Stimulated activated CD8-positive, alpha-beta memory T cell treated with anti-CD3 and anti-CD28 coated beads, Interleukin-4, amount 100 ng/mL, for 48 hours (primary cell): ENCODE data around the gene TFAP2E.

Source experiments
- DNase-seq: peaks from one replicate; pipeline ENCODE4 v3.0.0-alpha.2; 2020

The TFAP2E gene

DNA sequence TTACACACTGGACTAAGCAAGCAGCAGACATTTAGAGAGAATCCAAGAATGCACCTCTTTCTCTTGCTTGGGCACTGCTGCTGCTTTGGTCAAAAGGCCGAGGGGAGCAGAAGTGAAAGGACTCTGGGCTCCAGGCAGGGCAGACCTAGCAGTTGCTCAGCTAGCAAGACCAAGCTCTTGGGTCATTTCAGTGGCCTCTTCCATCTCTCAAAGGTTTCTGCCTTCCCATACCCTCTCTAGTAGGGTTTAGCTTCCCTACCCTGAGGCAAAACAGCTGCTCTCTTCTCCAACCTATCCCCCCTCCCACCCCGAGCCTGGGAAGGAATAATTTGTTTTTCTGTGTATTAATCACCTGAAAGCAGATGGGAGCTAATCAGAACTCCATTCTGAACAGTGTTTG lies 25.8 kb downstream of the TFAP2E start:
- DNase-seq, result no peak

DNA sequence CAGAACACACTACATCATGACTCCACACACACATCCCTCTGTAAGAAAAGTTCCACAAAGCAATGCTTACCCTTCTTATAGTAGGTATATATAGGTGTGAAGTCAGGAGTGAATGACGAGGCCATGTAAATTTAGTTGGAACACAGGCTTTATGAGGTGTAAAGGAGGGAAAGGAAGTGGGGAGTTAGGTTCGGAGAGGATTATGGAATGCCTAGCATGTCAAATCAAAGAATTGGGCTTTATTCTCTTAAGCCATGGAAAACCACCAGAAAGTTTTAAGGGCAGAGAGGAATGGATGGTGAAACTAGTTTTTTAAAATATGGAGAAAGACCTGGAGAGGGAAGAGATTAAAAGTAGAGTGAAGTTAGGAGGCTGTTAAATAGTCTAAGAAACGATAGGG lies 26.3 kb downstream of the TFAP2E start:
- no peak for DNase-seq

- no peak for DNase-seq
Observed at GRCh38 chr1:35600593-35600992, 27.5 kb downstream of the TFAP2E start.

- no peak for DNase-seq
Observed at GRCh38 chr1:35603468-35603867, 30.4 kb downstream of the TFAP2E start.

- DNase-seq, result no peak
Observed at GRCh38 chr1:35603941-35604340, 30.8 kb downstream of the TFAP2E start.

DNA sequence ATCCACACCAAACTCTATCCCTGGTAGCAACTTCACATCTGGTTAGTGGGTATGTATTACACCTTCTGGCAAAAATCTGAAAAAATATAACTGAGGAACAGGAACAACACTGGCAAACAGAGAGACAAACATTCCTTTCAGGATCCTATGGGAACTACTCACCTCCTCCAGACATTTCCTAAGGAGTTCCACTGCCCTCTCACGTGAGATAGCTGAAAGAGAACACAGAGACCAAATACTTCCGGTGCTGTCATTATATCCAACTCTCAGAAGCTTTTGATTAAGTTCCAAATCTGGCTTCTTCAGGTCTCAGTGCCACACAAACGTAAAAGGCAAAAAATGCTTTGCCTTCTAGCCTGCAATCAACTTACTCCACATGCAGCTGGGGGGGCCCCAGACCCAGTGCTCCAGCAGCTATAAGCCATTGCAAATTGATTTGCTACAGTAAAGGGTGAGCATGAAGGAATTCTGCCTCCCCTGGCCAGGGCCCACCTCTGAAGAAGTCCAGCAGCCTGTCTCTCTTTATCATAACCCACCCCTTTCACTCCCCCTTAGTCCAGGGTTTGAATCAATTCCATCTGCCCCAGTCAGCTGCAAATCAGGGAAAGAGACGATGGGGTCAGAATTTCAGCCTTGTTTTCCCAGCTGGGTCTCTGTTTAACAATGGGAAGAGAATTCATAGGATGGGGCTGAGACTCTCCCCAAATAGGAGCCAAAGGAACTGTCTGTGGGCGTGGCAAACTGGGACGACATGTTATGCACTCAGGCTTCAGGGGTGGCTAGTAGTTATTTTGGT lies 32.2 kb downstream of the TFAP2E start:
- no peak for DNase-seq

GRCh38 chr1:35605867-35606182 lies 32.7 kb downstream of the TFAP2E start:
- no peak for DNase-seq

GRCh38 chr1:35611655-35612054 lies 38.5 kb downstream of the TFAP2E start:
- no peak for DNase-seq

- no peak for DNase-seq
Observed at GRCh38 chr1:35615440-35615839, 42.3 kb downstream of the TFAP2E start.

GRCh38 chr1:35619237-35620121 lies 46.4 kb downstream of the TFAP2E start:
- DNase-seq, result no peak

- DNase-seq, result no peak
Observed at GRCh38 chr1:35622510-35623178, 49.5 kb downstream of the TFAP2E start.

DNA sequence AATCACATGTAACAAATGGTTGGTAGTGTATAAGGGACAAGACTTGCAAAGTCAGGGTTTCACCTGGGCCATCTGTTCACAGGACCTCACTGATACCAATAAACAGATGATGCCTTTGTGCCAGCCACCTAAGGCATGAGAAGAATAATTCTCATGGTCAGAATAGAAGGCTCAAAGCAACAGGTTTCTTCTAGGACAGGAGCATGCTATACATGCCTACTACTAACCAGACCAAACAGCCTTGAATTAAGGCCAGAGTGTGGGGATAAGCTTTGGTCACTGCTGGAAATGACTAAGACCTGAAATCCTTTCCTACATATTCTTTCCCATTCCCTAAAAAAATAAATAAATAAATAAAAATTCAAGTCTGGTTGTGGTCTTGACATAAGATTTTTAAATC lies 50.7 kb downstream of the TFAP2E start:
- no peak for DNase-seq

DNA sequence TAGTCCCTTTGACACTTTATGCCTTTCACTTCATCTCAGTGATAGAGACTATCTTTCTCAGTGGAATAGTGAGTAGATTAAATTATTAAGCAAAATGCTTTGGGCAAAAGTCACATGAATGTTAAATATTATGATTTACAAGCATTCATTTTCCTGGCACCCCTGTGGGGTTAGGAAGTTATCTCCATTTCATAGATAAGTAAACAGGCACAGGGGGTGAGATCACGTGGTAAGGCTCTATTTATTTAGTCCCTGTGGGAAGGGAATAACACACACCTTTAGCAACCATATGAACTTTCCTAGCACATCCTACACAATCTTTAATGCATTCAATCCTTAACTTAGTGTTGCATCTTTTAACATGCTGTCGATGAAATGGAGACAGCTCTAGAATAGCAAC lies 55.9 kb downstream of the TFAP2E start:
- DNase-seq, result no peak

GRCh38 chr1:35631396-35631795 lies 58.3 kb downstream of the TFAP2E start:
- no peak for DNase-seq

DNA sequence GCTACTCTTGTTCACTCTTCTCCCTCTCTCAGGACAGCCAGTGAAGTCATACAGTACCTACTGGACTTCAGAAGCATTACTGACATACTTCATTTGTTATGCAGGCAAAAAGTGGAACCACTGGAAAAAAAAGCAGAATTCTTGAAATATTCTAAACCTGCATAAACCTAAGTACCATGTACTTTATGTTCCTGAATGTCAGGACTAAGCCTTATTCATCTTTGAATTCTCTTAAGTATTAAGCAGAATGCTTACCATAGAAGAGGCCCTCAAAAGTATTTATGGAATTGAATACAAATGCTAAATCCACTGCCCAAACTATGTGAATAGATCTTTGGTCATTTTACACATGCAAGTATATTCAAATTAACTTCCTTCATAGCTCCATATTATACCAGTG lies 60.4 kb downstream of the TFAP2E start:
- no peak for DNase-seq

GRCh38 chr1:35637401-35637809 lies 64.3 kb downstream of the TFAP2E start:
- no peak for DNase-seq

GRCh38 chr1:35640380-35641232 lies 67.5 kb downstream of the TFAP2E start:
- no peak for DNase-seq

GRCh38 chr1:35641233-35641866 lies 68.2 kb downstream of the TFAP2E start, which contains the start of gene PSMB2:
Gene PSMB2, minus strand, starts transcription at chr1:35641526. Its CDS starts 94 bp downstream, at chr1:35641432.
- DNase-seq, result peak; percentile 99

- peak; percentile 36 for DNase-seq
Observed at GRCh38 chr1:35642471-35642955, 69.4 kb downstream of the TFAP2E start.

DNA sequence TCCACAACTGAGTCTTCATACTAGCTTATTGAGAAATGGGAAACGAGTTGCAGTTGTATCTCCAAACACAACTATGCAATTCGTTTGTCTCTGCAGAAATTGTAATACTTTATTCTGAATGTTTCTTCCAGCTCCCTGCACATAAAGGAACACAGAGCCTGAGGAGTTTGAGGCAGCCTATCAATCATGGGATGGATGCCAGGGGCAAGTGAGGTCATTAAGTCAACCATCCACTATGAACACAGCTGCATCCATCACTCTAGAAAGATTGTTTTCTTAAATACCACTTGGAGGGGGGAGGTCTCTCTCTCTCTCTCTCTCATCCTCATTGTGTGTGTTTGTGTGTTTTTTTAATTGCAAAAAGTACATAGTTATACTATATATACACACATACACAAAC lies 71.1 kb downstream of the TFAP2E start:
- no peak for DNase-seq
